Rectal smooth muscle tissue (tissue), 1 donor: Measurements from ENCODE around the gene BORCS8.

Source experiments
- H3K27ac ChIP-seq: one replicate; pipeline ENCODE4 v1.7.0; 2013; ENCODE audit warnings: low read depth, low read length, inconsistent platforms
- H3K27me3 ChIP-seq: one replicate; pipeline ENCODE4 v1.7.0; 2013; ENCODE audit warnings: low read length; ENCODE audit not compliant: control insufficient read depth, insufficient read depth
- H3K36me3 ChIP-seq: one replicate; pipeline ENCODE4 v1.7.0; 2013; ENCODE audit warnings: low read length; ENCODE audit not compliant: control insufficient read depth, insufficient read depth
- H3K4me1 ChIP-seq: one replicate; pipeline ENCODE4 v1.7.0; 2013; ENCODE audit warnings: low read length; ENCODE audit not compliant: control insufficient read depth, insufficient read depth
- H3K4me3 ChIP-seq: one replicate; pipeline ENCODE4 v1.7.0; 2013; ENCODE audit warnings: low read length
- H3K9ac ChIP-seq: one replicate; pipeline ENCODE4 v1.7.0; 2013; ENCODE audit warnings: low read length

BORCS8 gene

DNA sequence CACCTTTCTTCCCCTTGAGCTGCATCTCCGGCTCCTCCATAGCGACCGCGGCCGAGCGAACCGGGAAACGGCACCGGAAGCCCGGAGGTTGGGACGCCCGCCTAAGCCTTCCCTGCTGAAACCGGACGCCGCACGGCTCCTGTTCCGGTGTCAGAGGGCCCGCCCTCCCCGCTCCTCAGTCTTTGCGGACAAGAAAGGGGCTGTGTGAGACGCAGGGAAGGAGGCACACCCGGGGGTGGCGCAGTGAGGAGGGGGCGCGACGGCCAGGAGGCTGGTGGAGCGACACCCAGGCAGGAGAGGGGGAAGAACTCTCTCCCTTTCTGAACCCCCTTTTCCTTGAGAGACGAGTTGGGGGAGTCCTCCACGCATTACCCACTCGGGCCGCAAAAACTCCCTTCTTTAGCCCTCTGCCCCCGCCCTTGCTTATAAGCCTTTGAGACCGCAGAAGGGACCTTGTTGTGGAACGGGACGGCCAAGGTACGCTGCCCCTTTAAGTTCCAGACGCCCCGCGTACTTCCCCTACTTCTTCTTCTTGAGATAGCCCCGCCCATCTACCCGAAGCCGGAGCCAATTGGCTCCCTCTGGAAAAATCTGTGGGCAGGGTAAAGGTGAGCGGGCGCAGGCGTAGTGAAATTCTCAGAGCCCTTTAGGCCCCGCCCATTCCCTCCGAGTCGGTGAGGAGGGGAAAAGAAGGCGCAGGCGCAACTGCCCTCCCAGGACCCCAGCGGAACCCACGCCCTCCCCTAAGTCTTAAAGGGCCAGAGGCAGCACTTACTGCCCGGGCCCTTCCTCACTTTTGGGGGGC is at the start of gene BORCS8, which contains the start of gene RFXANK:
BORCS8 (minus strand) TSS at position 75 of the 805 bp plus-strand sequence; CDS start at position 40, 35 bp downstream.
RFXANK (plus strand) TSS at position 181 of the 805 bp plus-strand sequence. CDS start 1,689 bp downstream, outside the sequence.
- Histone ChIP-seq H3K4me1 (peaks cover 17% of the 10 kb centered on the region), H3K9ac (peak within 1 kb of the TSS; percentile 74), H3K4me3 (peak within 1 kb of the TSS; percentile 95), H3K36me3 (peaks cover 6% of the 10 kb centered on the region), H3K27ac (peak within 1 kb of the TSS; percentile 99), H3K27me3 (no peaks in the 10 kb centered on the region)

- no peaks in the 10 kb centered on the region for H3K27me3 ChIP-seq
- no peak overlapping the region for H3K9ac ChIP-seq
- H3K27ac ChIP-seq = no peak overlapping the region
- H3K4me1 ChIP-seq = no peaks in the 10 kb centered on the region
- H3K36me3 ChIP-seq = no peaks in the 10 kb centered on the region
- H3K4me3 ChIP-seq = no peak overlapping the region
Observed at GRCh38 chr19:19240476-19240875, 48.5 kb upstream of the BORCS8 start.

DNA sequence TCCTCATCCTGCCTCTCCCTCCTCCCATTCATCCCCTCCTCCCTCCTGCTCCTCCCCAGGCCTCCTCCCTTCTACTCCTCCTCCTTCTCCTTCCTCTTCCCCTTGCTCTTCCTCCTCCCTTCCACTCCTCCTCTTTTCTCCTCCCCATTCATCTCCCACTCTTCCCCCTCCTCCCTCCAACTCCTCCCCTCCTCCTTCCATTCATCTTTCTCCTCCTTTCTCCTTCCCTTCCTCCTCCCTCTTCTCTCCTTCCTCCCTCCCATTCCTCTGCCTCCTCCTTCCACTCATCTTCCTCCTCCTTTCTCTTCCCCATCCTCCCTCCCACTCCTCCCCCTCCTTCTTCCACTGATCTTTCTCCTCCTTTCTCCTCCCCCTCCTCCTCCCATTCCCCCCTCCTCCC is 47.7 kb upstream of the BORCS8 start:
- no peaks in the 10 kb centered on the region for H3K36me3 ChIP-seq
- H3K27ac ChIP-seq = no peak overlapping the region
- no peaks in the 10 kb centered on the region for H3K27me3 ChIP-seq
- H3K4me1 ChIP-seq = no peaks in the 10 kb centered on the region
- no peak overlapping the region for H3K4me3 ChIP-seq
- no peak overlapping the region for H3K9ac ChIP-seq

DNA sequence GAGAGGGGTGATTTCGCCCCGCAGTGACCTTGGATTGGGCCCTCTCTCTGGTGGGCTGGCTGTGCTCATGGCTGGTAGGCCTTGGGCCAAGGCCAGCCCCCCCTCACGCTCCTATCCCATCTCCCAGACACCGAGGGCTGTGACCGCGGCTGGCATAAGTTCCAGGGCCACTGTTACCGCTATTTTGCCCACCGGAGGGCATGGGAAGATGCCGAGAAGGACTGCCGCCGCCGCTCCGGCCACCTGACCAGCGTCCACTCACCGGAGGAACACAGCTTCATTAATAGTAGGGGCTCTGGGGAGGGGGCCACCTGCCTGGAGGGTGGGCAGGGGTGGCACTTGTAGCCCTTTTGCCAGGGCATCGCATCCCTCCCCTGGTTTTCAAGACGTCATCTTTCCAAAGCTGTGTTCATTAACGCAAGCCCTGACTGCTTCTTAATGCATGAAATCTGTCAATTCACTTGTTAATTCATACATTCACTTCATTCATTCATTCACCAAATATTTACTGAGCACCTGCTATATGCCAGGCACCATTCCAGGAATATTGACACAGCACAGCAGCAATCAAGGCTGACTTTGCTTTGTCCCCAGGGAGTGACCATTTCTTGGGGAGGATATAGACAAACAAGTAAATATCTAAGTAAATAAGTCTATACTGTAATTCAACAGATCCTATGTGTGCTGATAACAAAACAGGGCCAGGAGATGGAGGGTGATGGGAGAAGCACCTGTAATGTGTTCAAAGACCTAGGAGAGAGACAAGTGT is 46.4 kb upstream of the BORCS8 start:
- Histone ChIP-seq H3K4me1 (no peaks in the 10 kb centered on the region), H3K27me3 (no peaks in the 10 kb centered on the region), H3K4me3 (no peak overlapping the region), H3K27ac (no peak overlapping the region), H3K36me3 (no peaks in the 10 kb centered on the region), H3K9ac (no peak overlapping the region)

- Histone ChIP-seq H3K9ac (no peak overlapping the region), H3K27ac (no peak overlapping the region), H3K36me3 (no peaks in the 10 kb centered on the region), H3K27me3 (no peaks in the 10 kb centered on the region), H3K4me1 (no peaks in the 10 kb centered on the region), H3K4me3 (no peak overlapping the region)
Observed at GRCh38 chr19:19236173-19236572, 44.2 kb upstream of the BORCS8 start.

GRCh38 chr19:19234220-19234816 is 42.4 kb upstream of the BORCS8 start:
- H3K27ac ChIP-seq = no peak overlapping the region
- no peak overlapping the region for H3K4me3 ChIP-seq
- no peaks in the 10 kb centered on the region for H3K4me1 ChIP-seq
- H3K36me3 ChIP-seq = no peaks in the 10 kb centered on the region
- no peak overlapping the region for H3K9ac ChIP-seq
- H3K27me3 ChIP-seq = no peaks in the 10 kb centered on the region

DNA sequence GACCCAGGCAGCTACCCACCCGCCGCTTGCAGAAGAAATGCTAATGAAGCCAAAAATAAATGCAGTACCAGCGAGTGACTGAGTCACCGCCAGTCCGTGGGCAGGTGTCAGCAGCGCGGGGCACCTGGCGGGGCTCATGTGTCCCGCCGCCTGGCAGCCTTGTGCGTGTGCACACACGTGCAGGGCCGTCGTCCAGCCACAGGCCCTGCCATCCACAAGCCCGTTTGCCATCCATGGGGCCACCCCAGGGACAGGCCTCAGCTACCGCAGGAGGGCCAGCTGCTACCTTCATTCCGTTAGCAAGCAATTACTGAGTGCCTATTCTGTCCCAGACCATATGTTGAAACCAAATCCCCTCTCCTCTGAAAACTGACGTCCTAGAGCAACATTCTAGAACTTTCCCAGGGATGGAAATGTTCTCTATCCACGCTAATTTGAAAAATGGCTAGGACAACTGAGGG is 40.3 kb upstream of the BORCS8 start:
- no peaks in the 10 kb centered on the region for H3K4me1 ChIP-seq
- H3K4me3 ChIP-seq = no peak overlapping the region
- no peak overlapping the region for H3K27ac ChIP-seq
- no peaks in the 10 kb centered on the region for H3K36me3 ChIP-seq
- no peak overlapping the region for H3K9ac ChIP-seq
- H3K27me3 ChIP-seq = no peaks in the 10 kb centered on the region

- Histone ChIP-seq H3K27ac (no peak overlapping the region), H3K27me3 (peaks cover 9% of the 10 kb centered on the region), H3K9ac (no peak overlapping the region), H3K4me3 (no peak overlapping the region), H3K36me3 (no peaks in the 10 kb centered on the region), H3K4me1 (no peaks in the 10 kb centered on the region)
Observed at GRCh38 chr19:19230999-19231398, 39.0 kb upstream of the BORCS8 start.

DNA sequence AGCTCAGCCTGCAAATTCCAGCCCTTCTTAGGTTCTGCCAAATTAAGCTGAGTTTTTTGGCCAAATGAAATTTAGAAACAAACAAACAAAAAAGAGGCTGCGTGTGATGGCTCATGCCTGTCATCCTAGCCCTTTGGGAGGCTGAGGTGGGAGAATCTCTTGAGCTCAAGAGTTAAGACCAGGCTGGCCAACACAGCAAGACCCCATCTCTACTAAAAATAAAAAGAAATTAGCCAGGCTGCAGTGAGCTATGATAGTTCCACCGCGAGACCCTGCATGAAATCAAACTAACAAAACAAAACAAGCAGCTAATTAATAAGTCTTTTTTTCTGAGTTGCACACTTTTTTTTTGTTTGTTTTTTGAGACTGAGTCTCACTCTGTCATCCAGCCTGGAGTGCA is 37.7 kb upstream of the BORCS8 start:
- no peak overlapping the region for H3K4me3 ChIP-seq

GRCh38 chr19:19227217-19227616 is 35.3 kb upstream of the BORCS8 start:
- no peaks in the 10 kb centered on the region for H3K36me3 ChIP-seq

More for the DNA sequence above, 37.7 kb upstream of the BORCS8 start:
- H3K27me3 ChIP-seq = peaks cover 9% of the 10 kb centered on the region
- H3K9ac ChIP-seq = no peak overlapping the region
- no peaks in the 10 kb centered on the region for H3K4me1 ChIP-seq
- no peaks in the 10 kb centered on the region for H3K36me3 ChIP-seq
- no peak overlapping the region for H3K27ac ChIP-seq

DNA sequence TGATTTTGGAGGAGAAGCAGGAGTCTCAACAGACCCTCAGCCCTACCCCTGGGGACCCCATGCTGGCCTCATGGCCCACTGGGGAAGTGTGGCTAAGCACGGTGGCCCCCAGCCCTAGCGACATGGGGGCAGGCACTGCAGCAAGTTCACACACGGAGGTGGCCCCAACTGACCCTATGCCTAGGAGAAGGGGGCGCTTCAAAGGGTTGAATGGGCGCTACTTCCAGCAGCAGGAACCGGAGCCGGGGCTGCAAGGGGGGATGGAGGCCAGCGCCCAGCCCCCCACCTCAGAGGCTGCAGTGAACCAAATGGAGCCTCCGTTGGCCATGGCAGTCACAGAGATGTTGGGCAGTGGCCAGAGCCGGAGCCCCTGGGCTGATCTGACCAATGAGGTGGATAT is 34.7 kb upstream of the BORCS8 start:
- Histone ChIP-seq H3K4me3 (no peak overlapping the region), H3K36me3 (no peaks in the 10 kb centered on the region), H3K27ac (no peak overlapping the region), H3K27me3 (peaks cover 12% of the 10 kb centered on the region), H3K9ac (no peak overlapping the region), H3K4me1 (no peaks in the 10 kb centered on the region)

More at GRCh38 chr19:19227217-19227616, 35.3 kb upstream of the BORCS8 start:
- H3K27ac ChIP-seq = no peak overlapping the region
- H3K4me3 ChIP-seq = no peak overlapping the region
- H3K9ac ChIP-seq = no peak overlapping the region
- peaks cover 12% of the 10 kb centered on the region for H3K27me3 ChIP-seq
- H3K4me1 ChIP-seq = no peaks in the 10 kb centered on the region

- Histone ChIP-seq H3K27ac (no peak overlapping the region), H3K27me3 (peaks cover 12% of the 10 kb centered on the region), H3K36me3 (no peaks in the 10 kb centered on the region), H3K4me1 (no peaks in the 10 kb centered on the region), H3K9ac (no peak overlapping the region), H3K4me3 (no peak overlapping the region)
Observed at GRCh38 chr19:19226204-19226603, 34.3 kb upstream of the BORCS8 start.
